ENCODE data around the gene ARHGAP32.

ARHGAP32 gene

DNA sequence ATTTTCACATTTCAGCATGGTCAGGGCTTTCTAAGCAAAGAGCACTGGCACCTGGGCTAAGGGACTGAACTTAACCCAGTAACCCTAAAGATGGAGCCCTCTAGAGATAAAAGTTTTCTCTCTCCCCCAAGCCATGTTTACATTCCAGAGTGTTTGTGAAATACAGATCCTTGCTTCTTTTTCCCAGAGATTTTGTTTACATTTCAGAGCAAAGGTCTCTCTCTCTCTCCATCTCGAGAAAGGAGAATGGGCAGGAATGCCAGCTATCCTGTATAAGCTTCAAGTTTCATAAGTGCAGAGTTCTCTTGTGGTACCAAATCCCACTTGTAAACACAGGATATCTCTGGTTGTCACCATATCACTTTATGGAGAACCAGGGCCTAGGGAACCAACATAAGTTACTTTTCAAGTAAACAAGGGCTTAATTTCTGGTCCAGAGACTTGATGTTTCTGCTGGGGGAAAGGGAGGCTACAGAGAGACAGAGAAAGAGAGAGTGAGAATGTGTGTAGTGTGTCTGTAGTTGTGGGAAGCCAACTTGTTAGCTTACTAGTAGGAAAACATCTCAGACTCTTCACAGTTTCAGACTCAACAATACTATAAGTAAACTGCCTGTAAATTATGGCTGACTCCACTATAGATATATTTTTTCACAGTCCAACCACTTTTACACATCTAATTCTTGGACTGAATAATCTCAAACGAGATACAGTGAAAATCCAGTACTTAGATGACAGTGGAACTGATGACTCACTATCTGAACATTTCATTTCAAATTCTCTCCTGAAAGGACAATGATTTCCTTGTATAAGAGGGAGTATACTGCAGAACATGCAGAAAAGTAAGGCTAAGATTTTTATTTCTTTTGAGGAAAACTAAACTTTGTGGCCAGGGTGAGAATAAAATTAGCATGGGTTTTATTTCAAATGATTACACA is 76.2 kb downstream of the ARHGAP32 start:
- DNase-seq (ENCODE audit: low read depth in 2 of 2), result no peak

DNA sequence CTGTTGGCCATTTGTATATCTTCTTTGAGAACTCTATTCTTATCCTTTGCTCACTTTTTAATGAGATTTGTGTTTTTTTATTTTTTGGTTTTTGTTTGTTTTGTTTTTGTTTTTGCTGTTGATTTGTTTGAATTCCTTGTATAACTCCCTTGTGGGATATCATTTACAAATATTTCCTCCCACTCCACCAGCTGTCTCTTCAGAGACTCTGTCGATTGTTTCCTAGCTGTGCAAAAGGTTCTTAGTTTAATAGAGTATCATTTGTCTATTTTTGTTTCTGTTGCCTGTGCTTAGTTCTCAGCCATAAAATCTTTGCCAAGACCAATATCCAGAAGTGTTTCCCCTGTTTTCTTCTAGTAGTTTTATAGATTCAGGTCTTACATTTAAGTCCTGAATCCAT is 82.4 kb downstream of the ARHGAP32 start:
- no peak for DNase-seq (ENCODE audit: low read depth in 2 of 2)

DNA sequence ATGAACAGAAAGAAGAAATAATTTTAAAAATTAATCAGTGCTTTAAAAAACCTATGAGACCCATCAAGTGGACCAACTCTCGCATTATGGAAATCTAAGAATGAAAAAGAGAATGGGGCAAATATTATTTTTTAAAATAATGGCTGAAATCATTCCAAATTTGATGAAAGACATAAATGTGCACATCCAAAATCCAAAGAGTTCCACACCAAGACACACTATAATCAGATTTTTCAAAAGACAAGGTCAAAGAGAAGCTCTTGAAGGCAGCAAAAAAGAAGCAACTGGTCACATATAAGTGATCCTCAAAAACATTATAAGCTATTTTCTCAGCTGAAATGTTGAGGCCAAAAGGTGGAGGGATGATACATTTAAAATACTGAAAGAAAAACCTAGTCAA is 85.3 kb downstream of the ARHGAP32 start:
- no peak for DNase-seq (ENCODE audit: low read depth in 2 of 2)

DNA sequence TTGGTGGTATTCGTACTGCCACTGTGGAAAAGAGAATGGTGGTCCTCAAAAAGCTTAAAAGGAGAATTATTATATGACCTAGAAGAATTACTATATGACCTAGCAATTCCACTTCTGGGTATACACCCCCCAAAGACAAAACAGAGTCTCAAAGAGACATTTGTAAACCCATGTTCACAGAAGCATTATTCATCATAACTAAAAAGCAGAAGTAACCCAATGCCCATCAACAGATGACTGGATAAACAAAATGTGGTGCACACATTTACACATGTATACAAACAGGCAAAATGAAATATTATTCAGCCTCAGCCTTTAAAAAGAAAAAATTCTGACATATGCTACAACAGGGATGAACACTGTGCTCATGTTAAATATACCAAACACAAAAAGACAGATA is 89.4 kb downstream of the ARHGAP32 start:
- no peak for DNase-seq (ENCODE audit: low read depth in 2 of 2)

DNA sequence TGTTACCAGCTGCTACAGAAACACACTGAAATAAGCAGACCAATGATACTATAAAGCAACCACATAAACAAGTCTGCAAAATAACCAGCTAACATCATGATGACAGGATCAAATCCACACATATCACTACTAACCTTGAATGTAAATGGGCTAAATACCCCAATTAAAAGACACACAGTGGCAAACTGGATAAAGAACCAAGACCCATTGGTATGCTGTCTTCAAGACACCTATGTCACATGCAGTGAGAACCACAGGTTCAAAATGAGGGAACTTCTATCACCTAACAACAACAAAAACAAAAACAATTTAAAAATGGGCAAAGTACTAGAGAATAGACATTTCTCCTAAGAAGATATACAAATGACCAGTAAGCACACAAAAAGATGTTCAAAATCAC is 89.9 kb downstream of the ARHGAP32 start:
- DNase-seq (ENCODE audit: low read depth in 2 of 2), result no peak

DNA sequence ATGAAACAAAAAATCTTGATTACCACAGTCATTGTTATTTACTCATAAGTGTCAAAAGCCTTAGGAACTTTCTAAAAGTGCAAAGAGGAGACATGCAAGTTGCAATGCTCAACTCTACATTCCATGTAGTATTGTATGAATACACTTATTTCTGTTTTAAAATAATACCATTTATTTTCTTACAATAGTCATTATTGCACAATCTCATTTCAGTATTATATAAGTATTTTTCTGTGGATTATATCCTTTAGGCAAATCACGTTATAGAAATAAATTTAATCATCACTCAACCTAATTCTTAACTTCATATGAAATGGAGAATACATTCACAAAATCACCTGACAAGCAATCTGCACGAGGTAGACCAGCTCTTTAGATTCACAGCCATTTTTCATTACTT is 98.8 kb downstream of the ARHGAP32 start:
- DNase-seq (ENCODE audit: low read depth in 2 of 2), result no peak

DNA sequence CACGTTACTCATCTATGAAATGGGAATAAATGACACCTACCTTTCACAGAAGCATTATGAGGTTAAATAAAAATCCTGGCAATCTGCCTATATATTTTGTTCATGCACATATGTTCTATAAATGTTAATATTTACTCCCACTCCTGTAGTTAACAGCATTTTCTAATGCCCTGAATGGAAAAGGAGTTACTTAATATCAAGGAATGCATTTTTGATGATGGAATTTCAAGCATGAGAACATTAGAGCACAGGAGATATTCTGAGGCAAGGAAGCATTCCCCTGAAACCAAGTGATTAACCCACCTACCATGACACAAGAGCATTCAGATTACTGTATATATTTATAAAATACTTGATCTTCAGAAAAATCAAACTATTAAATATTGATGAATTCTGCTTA is 102.1 kb downstream of the ARHGAP32 start:
- no peak for DNase-seq (ENCODE audit: low read depth in 2 of 2)

DNA sequence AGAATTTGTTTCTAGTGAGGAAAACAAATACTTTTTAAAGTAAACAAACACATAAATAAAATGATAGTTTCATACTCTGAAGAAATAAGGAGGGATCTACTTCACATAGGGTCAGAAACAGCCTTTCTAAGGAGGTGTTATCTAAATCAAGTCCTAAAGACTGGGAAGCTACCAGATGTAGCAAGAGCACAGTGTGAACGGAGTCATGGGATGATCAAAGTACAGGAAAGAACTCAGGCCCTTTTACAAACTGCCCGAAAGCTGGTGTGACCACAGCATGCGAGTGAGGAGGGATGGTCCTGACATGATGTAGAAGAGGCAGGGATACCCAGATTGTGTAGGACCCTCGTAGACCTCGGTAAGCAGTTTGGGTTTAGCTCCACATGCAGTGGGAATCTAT is 102.8 kb downstream of the ARHGAP32 start:
- no peak for DNase-seq (ENCODE audit: low read depth in 2 of 2)

DNA sequence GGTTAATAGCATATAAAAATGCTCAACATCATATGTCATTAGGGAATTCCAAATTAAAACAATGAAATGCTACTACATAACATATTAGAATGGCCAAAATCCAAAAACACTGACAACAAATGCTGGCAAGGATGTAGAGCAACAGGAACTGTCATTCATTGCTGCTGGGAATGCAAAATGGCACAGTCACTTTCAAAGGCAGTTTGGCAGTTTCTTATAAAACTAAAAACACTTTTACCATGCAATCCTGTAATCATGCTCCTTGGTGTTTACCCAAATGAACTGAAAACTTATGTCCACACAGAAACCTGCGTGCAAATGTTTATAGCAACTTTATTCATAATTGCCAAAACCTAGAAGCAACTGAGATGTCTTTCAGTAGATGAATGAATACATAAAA is 105.1 kb downstream of the ARHGAP32 start:
- DNase-seq (ENCODE audit: low read depth in 2 of 2), result no peak

DNA sequence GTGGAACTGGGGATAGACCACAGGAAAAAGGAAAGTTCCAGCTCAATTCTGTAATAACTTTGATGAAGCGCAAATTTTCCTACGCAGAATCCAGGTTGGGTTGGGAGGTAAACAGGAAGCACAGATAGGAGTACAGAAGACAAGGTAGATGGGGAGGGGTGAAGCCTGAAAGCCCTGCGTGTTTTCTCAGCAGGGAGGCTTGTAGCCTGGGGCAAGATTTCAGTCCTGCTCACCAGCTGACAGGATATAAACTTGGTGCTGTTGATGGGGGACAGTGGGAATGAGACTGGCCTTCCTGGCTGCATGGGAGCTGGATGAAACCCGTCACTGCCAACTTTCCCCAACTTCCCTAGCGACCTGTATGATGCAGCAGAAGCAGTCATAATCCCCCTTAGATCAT is 114.9 kb downstream of the ARHGAP32 start:
- DNase-seq (ENCODE audit: low read depth in 2 of 2), result no peak

DNA sequence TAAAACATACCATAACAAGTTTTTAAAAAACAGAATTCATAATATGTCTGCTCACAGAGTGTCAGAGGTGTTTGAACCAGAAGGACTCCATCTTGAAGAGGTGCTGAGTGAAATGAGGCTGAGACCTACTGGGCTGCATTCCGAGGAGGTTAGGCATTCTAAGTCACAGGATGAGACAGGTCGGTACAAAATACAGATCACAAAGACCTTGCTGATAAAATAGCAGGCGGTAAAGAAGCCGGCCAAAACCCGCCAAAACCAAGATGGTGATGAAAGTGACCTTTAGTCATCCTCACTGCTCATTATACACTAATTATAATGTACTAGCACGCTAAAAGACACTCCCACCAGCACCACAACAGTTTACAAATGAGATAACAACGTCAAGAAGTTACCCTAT is 116.4 kb downstream of the ARHGAP32 start:
- DNase-seq (ENCODE audit: low read depth in 2 of 2), result no peak

DNA sequence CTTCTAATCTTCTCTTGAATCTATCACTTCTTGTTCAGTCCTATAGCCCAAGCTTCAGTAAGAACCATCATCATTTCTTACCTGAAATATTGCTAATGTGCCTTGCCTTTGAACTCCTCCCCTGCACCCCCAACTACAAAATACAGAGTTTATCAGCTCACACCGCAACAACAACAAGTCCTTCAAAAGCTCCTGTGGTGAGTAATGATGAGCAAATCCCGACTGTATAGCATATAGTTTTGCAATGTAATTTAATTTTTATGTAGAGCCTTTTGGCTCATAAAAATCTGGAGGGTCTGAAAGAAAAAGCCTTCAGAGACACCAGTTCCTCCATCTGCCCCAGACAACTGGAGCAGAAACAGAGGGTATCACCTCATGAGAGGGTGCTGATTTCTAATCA is 124.7 kb downstream of the ARHGAP32 start:
- DNase-seq (ENCODE audit: low read depth in 2 of 2), result no peak

DNA sequence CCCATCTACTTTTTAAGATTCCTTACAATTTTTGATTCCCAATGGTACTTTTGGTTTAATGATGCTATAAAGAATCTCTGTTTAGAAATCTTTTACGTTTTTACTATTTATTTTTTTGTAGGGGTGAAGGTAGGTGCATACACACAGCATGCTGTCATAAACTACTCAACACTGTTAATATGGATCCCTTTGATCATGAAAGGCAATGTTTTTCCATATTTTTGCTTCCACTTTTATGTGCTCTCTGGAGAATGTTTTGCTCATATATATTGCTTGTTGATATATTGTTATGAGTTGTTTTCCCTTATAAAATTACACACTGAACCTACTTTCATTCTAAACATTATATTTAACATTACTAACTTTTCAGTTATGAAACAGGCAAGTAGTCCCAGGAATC is 125.9 kb downstream of the ARHGAP32 start:
- no peak for DNase-seq (ENCODE audit: low read depth in 2 of 2)

DNA sequence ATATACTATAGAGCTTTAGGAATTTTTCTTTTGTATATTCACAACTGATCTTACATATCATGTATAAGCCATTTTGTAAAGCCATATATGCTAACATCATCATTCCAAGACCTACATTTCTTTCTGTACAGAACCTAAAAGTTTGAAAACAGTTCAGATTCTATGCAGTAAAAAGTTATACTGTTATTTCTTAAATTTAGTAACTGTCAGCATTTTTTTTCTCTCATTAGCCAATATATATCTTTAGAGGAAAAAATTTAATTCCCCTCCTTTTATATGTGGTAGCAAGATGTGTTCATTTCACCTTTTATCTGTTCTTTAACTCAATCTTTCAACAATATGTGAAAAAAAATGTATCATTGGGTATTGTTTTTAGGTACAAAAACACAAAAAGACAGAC is 129.0 kb downstream of the ARHGAP32 start:
- DNase-seq (ENCODE audit: low read depth in 2 of 2), result no peak

DNA sequence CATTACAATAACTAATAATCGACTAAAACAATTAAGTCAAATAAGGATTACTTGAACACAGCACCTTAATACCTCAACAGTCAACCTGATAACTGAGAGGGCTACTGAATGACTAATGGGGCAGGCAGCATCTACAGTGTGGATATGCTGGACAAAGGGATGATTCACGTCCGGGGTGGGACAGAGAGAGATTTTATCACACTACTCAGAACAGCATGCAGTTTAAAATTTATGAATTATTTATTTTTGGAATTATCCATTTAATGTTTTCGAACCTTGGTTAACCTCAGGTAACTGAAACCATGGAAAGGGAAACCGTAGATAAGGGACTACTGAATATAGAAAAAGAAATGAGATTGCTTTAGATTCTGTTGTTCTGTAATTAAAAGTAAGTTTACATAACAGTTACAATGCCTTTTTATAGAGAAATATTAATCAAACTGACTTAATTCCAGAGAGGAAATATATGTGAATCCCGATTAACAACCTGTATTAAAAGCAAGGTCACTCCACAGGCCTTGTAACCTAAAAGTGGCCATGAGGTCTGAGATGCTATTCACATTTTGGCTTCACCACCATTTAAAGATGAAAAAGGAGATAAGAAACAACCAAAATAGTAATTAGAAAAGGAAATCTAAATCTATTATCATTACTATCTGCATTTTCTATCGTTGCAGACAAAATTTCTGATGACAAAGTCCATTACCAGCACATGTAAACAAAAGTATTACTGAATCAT is 130.5 kb downstream of the ARHGAP32 start:
- no peak for DNase-seq (ENCODE audit: low read depth in 2 of 2)

DNA sequence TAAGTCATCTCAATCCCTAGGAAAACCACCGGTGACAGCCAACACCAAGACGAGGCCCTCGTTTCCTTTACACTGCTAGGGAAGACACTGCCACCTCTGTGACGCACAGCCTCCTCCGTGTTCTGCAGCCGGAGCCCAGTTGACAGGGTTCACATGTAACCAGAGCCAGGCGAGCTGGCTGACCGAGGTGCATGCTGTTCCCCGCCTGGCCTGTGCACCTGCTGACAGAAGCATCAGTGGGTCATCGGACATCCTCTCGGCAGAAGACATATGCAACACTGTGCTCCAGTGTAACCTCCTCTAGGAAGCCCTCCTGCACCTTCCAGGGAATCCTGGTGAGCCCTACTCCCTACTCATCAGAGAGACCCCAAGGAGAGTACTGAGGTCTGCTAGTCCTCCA is 135.2 kb downstream of the ARHGAP32 start:
- no peak for DNase-seq (ENCODE audit: low read depth in 2 of 2)

DNA sequence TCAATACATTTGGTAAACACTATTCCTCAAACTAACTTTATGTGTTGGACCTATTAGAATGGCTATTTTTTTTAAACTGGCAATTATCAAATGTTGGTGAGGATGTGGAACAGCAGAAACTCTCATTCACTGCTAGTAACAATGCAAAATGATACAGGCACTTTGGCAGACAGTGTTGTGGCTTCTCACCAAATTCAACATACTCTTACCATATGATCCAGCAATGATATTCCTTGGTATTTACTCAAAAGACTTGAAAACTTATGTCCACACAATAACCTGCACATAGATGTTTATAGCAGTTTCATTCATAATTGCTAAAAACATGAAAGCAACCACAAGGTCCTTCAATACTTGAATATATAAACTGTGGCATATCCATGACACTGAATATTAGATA is 136.9 kb downstream of the ARHGAP32 start:
- DNase-seq (ENCODE audit: low read depth in 2 of 2), result no peak

DNA sequence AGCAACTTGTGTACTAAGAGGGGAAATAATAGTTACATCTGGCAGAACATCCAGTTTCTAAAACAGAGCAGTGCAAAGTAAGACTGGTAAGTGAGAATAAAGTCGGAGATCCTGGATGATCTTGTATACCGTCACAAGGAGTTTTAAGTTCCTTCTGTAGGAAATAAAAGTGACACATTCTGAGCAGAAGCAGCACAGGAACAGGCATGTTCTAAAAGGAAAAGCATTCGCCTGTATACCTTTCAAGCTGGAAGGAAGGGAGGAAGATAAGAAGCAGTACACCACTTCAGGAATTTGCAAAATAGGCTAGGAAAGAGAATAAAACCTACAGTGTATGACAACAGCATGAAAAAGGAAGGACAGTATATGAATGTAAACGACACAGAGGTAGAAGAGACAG is 143.2 kb downstream of the ARHGAP32 start:
- no peak for DNase-seq (ENCODE audit: low read depth in 2 of 2)

DNA sequence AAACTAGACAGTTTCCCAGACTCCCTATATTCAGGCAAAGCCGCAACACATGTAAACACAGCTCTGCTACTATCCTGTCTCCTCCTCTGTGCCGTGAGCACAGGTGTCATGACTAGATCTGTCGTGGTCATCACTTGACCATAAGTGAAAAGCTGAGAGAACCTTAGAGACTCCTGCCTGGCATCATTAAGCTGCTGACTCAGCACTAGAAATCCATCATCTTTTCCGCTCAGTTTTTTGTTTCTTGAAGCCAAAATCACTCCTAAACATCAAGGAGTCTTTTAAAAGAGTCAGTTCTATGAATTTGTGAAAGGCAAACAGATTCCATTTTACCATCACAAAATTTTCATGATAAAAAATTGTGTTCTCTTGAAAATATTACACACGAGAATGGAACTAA is 147.0 kb downstream of the ARHGAP32 start:
- no peak for DNase-seq (ENCODE audit: low read depth in 2 of 2)

DNA sequence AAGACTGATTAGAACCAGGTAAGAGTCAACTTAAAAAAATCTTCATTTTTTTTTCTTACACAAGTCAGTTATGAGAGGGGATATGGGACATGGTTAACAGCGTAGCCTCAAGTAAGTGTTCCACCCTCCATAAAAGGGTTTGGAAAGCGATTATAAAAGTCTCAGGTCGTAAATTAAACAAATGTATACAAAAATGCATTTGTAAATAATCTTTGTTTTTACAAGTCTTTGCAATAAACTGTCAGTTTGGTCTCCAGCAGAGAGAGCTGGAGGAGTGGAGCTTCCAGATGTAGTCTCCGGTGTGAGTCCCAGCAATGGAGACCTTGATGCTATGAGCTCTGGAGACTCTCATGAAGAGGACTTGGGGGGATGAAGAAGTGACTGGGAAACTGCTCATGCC is 149.6 kb downstream of the ARHGAP32 start:
- no peak for DNase-seq (ENCODE audit: low read depth in 2 of 2)

DNA sequence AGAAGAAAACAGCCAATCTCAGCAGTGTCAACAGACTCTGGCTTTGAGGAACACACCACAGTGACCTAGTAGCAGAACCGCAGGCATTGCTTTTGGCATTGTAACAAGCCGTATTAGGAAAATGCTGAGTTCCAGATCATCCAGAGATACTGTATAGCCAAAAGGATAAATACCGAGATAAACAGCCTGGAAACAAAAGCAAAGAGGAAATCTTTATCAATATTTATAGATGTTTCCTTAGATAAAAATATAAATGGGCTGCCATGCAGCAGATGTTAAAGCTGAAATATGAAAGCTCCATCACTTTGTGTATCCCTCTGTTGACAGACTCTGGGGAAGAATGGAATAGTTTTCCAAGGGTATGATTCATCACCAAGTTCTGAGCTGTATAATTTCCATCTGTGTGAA is 150.5 kb downstream of the ARHGAP32 start:
- no peak for DNase-seq (ENCODE audit: low read depth in 2 of 2)

DNA sequence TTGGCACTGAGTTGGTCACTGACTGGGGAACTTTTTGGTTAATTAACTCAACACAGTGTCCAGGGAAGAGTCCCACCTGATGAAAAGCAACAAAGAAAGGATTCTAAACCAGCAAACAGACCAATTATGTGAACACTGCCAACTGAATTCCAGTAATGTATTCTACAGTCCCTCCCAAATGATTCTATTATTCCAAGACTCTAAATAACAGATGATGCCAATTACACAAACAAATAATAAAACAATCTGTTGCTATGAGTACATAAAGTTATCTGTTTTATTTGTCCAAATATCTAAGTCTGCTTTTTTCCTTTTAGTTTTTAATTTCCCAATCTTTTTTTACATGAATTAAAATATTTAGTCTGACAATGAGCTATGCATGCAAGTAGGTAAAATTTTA is 151.2 kb downstream of the ARHGAP32 start:
- DNase-seq (ENCODE audit: low read depth in 2 of 2), result no peak

DNA sequence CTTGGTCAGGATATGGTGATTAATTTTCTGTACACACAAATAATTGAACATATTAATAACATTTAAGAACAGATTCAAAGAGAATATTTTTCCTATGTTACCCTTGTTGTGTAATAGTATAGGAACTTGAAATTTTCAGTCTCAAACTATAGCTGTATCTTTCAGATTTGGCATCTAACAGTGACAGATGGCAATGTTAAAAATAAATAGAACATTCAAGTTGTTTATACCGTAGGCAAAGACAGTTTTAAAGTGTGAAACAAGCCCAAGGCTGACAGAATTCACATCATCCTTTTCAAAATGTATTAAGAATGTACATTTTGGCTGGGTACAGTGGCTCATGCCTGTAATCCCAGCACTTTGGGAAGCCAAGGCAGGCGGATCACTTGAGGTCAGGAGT is 156.9 kb downstream of the ARHGAP32 start:
- DNase-seq (ENCODE audit: low read depth in 2 of 2), result no peak
